ENCODE measurements around the gene FOXS1. TPM values are rescaled to one million over a fixed set of nuclear protein-coding genes. Genes with fewer than 3 reads are reported as not detected.

Gene FOXS1
- total and polyA plus RNA-seq, 7 donors: 0.59 to 3.8 (median 0.87) TPM

GRCh38 chr20:31801508-31801907 is 43.9 kb downstream of the FOXS1 start:
- peaks cover 20% of the 10 kb centered on the region for H3K4me1 ChIP-seq
- DNase-seq (no peak), ATAC-seq (no peak)
- intact Hi-C loops (cut with DNase I): no loop called here
- H3K27me3 ChIP-seq (ENCODE audit: insufficient read depth in 3 of 3, low read length in 2 of 3): no peaks in the 10 kb centered on the region
- no peaks in the 10 kb centered on the region for H3K36me3 ChIP-seq (ENCODE audit: insufficient read depth in 1 of 2, low read depth in 1 of 2)
- no peaks in the 10 kb centered on the region for H3K9me3 ChIP-seq
- no peak for TF ChIP-seq CTCF (IDR thresholded peaks at IDR 0.05)
- 92 to 95% (median 92%) methylated on average over 7 of the region's 7 CpGs for WGBS, 3 donors
- no peak overlapping the region for H3K4me3 ChIP-seq
- H3K27ac ChIP-seq: no peak overlapping the region

- 62 to 85% (median 67%) methylated on average over 3 of the region's 3 CpGs for WGBS, 3 donors
Observed at GRCh38 chr20:31797364-31797763, 48.0 kb downstream of the FOXS1 start.

More at GRCh38 chr20:31797364-31797763, 48.0 kb downstream of the FOXS1 start:
- Histone ChIP-seq H3K9me3 (no peaks in the 10 kb centered on the region), H3K27ac (no peak overlapping the region), H3K4me3 (no peak overlapping the region), H3K27me3 (ENCODE audit: insufficient read depth in 3 of 3, low read length in 2 of 3) (no peaks in the 10 kb centered on the region), H3K36me3 (ENCODE audit: insufficient read depth in 1 of 2, low read depth in 1 of 2) (no peaks in the 10 kb centered on the region), H3K4me1 (no peaks in the 10 kb centered on the region)
- DNase-seq: no peak
- no peak for ATAC-seq
- intact Hi-C loops (cut with DNase I): no loop called here
- no peak for TF ChIP-seq CTCF (IDR thresholded peaks at IDR 0.05)

Other genes with a start within 250 kb of the FOXS1 start
- gene ID1, start 240.3 kb downstream of the FOXS1 start, total RNA-seq: 100 to 1,000 TPM in 2 of 4 donors, 10 to 100 TPM in 2; 25.1 to 129 (median 102) TPM
- 100 to 1,000 TPM in 1 of 3 donors, 10 to 100 TPM in 2; 45.1 to 574 (median 45.2) TPM for gene ID1, start 240.3 kb downstream of the FOXS1 start, polyA plus RNA-seq
- 1 to 10 TPM; 3.5 to 8.1 (median 5.0) TPM for gene COX4I2, start 207.7 kb downstream of the FOXS1 start, total RNA-seq
- gene COX4I2, start 207.7 kb downstream of the FOXS1 start, polyA plus RNA-seq: 10 to 100 TPM in 2 of 3 donors, 1 to 10 TPM in 1; 7.0 to 13.2 (median 11.9) TPM
- 10 to 100 TPM; 34.5 to 95.1 (median 76.3) TPM for gene BCL2L1, start 122.7 kb downstream of the FOXS1 start, total RNA-seq
- 100 to 1,000 TPM in 1 of 3 donors, 10 to 100 TPM in 2; 42.3 to 204 (median 48.2) TPM for gene BCL2L1, start 122.7 kb downstream of the FOXS1 start, polyA plus RNA-seq
- 1 to 10 TPM in 3 of 4 donors, under 1 TPM in 1; 0.63 to 2.2 (median 1.6) TPM for gene TPX2, start 106.3 kb downstream of the FOXS1 start, total RNA-seq
- gene TPX2, start 106.3 kb downstream of the FOXS1 start, polyA plus RNA-seq: 1 to 10 TPM; 2.6 to 8.5 (median 3.4) TPM
- 100 to 1,000 TPM in 2 of 4 donors, 10 to 100 TPM in 2; 55.8 to 144 (median 102) TPM for gene MYLK2, start 26.2 kb downstream of the FOXS1 start, total RNA-seq
- gene MYLK2, start 26.2 kb downstream of the FOXS1 start, polyA plus RNA-seq: 100 to 1,000 TPM in 1 of 3 donors, 10 to 100 TPM in 2; 30.6 to 273 (median 91.4) TPM
- gene DUSP15, start 24.9 kb upstream of the FOXS1 start, total RNA-seq: under 1 TPM in 1 of 4 donors, not detected in 3; 0.51 TPM
- gene DUSP15, start 24.9 kb upstream of the FOXS1 start, polyA plus RNA-seq: under 1 TPM; 0.04 to 0.22 (median 0.17) TPM
- not detected for gene TTLL9, start 25.0 kb upstream of the FOXS1 start, total RNA-seq
- under 1 TPM in 1 of 3 donors, not detected in 2; 0.01 TPM for gene TTLL9, start 25.0 kb upstream of the FOXS1 start, polyA plus RNA-seq
- gene PDRG1, start 106.4 kb upstream of the FOXS1 start, total RNA-seq: 10 to 100 TPM in 2 of 4 donors, 1 to 10 TPM in 2; 7.8 to 15.8 (median 11.1) TPM
- 10 to 100 TPM; 12.9 to 37.5 (median 32.4) TPM for gene PDRG1, start 106.4 kb upstream of the FOXS1 start, polyA plus RNA-seq
- gene XKR7, start 122.5 kb upstream of the FOXS1 start, total RNA-seq: under 1 TPM in 1 of 4 donors, not detected in 3; 0.02 TPM
- gene XKR7, start 122.5 kb upstream of the FOXS1 start, polyA plus RNA-seq: under 1 TPM in 1 of 3 donors, not detected in 2; under 0.01 TPM
- 1 to 10 TPM; 3.3 to 7.3 (median 3.7) TPM for gene CCM2L, start 164.8 kb upstream of the FOXS1 start, total RNA-seq
- 1 to 10 TPM; 3.4 to 4.9 (median 4.0) TPM for gene CCM2L, start 164.8 kb upstream of the FOXS1 start, polyA plus RNA-seq
- 1 to 10 TPM; 1.9 to 5.5 (median 2.8) TPM for gene HCK, start 206.6 kb upstream of the FOXS1 start, total RNA-seq
- gene HCK, start 206.6 kb upstream of the FOXS1 start, polyA plus RNA-seq: 1 to 10 TPM in 2 of 3 donors, under 1 TPM in 1; 0.79 to 1.2 (median 1.2) TPM